Neural progenitor cell (in vitro differentiated cells): ENCODE results near the gene GALNT13.

Experiments
- EZH2 ChIP-seq: fragments of 200-600 bp; sonication (generic); IDR thresholded peaks from 2 replicates; pipeline ENCODE4 v1.6.1; 2017; ENCODE audit warnings: antibody characterized with exemption, mild to moderate bottlenecking, moderate library complexity
- EZH2phosphoT487 ChIP-seq: fragments of 200-600 bp; sonication (generic); IDR thresholded peaks from 2 replicates; pipeline ENCODE4 v1.6.1; 2017; ENCODE audit warnings: antibody characterized with exemption
- TF ChIP-seq, protein P1 (sequence below): fragments of 200-600 bp; sonication (generic); IDR thresholded peaks from 2 replicates; pipeline ENCODE4 v1.5.1; 2017; ENCODE audit warnings: antibody characterized with exemption, mild to moderate bottlenecking

DNA sequence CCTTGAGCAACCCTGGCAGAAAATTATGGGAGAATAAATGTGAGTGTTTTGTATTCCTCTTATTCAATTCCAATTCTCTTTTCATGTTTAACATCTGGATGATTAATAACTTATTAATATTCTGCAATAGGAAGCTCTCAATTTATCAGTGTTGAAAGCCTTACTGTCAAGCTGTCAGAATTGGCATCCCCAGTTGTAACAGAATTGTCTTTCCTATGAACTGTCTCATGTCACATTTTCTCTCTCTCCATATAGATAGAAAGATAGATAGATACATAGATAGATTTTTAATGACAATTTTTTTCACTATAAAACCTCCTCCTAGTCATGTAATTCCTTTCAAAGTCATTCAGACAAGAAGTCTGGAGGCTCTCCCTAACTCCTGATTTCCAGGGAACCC, 331.5 kb downstream of the GALNT13 start:
- TF ChIP-seq EZH2phosphoT487 (no peak), EZH2 (no peak)
- TF ChIP-seq, protein P1, sequence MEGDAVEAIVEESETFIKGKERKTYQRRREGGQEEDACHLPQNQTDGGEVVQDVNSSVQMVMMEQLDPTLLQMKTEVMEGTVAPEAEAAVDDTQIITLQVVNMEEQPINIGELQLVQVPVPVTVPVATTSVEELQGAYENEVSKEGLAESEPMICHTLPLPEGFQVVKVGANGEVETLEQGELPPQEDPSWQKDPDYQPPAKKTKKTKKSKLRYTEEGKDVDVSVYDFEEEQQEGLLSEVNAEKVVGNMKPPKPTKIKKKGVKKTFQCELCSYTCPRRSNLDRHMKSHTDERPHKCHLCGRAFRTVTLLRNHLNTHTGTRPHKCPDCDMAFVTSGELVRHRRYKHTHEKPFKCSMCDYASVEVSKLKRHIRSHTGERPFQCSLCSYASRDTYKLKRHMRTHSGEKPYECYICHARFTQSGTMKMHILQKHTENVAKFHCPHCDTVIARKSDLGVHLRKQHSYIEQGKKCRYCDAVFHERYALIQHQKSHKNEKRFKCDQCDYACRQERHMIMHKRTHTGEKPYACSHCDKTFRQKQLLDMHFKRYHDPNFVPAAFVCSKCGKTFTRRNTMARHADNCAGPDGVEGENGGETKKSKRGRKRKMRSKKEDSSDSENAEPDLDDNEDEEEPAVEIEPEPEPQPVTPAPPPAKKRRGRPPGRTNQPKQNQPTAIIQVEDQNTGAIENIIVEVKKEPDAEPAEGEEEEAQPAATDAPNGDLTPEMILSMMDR, result no peak
